ENCODE measurements around the gene SIGLEC9.

The SIGLEC9 gene

DNA sequence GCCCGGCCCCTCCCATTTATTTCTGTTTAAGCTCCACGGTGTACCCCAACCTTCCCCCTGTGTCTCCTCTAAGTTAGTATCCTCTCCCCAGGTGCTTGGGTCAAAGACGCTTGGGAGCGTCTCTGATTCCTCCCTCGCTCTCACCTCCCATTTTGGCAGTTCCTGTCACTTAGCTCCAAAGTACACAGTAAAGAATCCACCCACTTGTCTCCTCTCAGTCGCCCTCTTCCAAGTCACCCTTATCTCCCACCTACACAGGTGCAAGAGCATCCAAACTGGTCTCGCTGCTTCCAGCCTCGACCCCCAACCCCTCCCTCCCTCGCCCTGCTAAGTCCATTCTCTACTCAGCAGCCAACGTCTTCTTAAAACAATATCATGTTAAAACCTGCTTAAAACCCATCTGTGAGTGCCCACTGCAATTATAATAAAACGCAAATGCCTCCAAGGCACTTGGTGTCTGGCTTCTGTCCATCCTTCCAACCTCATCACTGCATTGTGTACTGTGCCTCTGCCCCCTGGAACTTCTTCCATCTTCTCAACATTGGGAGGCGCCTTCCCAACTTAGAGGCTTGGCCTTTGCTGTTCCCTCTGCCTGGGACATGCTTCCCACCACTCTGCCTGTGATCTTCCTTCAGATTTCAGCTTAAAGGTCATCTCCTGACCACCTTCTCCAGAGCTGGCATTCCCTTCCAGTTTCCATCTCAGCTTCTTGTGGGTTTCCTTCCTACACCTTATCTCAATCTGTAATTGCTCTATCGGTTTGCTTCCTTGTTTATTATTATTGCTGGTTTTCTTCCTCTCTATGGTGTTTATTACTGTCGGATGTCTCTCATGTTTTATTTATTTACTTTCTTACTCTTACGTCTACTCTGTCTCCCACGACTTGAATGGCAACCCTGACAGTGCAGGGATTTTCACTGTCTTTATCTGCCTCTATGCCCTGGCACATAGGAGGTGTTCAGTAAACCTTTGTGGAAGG lies 32.5 kb upstream of the SIGLEC9 start:
- Histone ChIP-seq H3K4me3 (ENCODE audit: low read depth in 1 of 2, low read length in 1 of 2) (no peak overlapping the region), H3K9me3 (no peaks in the 10 kb centered on the region), H3K36me3 (no peaks in the 10 kb centered on the region), H3K4me1 (ENCODE audit: control insufficient read depth in 1 of 2, insufficient read depth in 1 of 2, low read depth in 1 of 2, low read length in 1 of 2) (peaks cover 8% of the 10 kb centered on the region in 2 experiments), H3K27me3 (peaks cover 7% of the 10 kb centered on the region), H3K27ac (no peak overlapping the region)
- TF ChIP-seq, protein P1, sequence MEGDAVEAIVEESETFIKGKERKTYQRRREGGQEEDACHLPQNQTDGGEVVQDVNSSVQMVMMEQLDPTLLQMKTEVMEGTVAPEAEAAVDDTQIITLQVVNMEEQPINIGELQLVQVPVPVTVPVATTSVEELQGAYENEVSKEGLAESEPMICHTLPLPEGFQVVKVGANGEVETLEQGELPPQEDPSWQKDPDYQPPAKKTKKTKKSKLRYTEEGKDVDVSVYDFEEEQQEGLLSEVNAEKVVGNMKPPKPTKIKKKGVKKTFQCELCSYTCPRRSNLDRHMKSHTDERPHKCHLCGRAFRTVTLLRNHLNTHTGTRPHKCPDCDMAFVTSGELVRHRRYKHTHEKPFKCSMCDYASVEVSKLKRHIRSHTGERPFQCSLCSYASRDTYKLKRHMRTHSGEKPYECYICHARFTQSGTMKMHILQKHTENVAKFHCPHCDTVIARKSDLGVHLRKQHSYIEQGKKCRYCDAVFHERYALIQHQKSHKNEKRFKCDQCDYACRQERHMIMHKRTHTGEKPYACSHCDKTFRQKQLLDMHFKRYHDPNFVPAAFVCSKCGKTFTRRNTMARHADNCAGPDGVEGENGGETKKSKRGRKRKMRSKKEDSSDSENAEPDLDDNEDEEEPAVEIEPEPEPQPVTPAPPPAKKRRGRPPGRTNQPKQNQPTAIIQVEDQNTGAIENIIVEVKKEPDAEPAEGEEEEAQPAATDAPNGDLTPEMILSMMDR (IDR thresholded peaks at IDR 0.05), result no peak

DNA sequence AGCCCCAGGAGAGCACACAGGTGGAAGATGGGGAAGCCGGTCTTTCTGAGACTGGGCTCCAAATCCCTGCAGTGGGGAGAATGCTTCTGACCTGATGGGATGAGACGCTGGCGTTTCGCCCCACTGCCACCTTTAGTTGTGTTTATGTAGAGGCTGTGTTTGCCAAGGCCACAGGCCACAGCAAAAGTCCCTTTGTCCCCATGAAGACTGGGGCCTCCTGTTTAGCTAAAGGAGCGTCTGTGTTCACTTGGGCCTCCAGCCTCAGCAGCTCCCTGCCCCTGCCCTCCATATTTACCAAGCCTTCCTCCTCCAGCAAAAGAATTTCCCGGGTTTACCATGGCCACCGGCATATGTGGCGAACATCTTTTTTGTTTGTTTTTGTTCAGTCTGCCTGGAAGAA lies 31.6 kb upstream of the SIGLEC9 start:
- Histone ChIP-seq H3K27ac (no peak overlapping the region), H3K4me1 (ENCODE audit: control insufficient read depth in 1 of 2, insufficient read depth in 1 of 2, low read depth in 1 of 2, low read length in 1 of 2) (peaks cover 10 to 17% of the 10 kb centered on the region in 2 experiments), H3K9me3 (no peaks in the 10 kb centered on the region), H3K36me3 (no peaks in the 10 kb centered on the region), H3K27me3 (peaks cover 7% of the 10 kb centered on the region), H3K4me3 (ENCODE audit: low read depth in 1 of 2, low read length in 1 of 2) (no peak overlapping the region)
- TF ChIP-seq, protein P1 (IDR thresholded peaks at IDR 0.05), result no peak

DNA sequence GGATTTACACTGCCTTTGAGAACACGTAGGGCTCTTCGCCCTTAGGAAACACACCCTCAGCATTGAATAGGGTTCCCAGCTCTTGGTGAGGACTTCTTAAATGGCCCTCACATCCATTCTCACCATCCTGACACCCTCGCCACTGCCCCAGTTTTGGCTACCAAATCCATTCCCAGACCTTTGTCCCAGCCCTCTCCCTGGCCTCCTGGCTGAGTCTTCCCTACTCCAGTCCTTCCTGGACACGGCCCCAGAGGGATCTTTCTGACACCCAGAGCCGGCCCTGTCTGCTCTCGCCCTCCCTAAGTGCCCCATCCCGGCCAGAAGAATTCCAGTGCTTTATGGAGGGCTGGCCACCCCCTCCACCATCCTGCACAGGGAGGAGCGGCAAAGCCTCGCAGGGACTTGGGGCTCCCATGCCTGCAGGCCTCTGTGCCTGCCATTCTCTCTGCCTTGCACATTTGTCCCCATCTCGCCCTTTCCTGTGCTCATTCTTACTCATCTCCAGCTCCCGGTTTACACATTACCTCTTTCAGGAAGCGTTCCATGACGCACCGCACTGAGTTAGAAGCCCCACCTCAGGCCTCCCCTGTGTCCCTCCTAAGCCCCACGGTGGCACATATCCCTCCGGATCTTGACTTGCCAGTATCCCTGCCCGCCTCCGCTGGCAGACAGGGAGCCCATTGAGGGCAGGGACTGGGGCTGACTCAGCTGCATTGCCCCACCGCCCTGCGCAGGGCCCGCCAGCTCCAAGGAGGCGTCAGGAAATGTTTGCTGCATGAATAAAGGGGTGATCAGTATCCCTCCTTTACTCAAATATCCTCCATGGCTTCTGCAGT lies 31.0 kb upstream of the SIGLEC9 start:
- no peaks in the 10 kb centered on the region for H3K9me3 ChIP-seq
- H3K4me3 ChIP-seq (ENCODE audit: low read depth in 1 of 2, low read length in 1 of 2), result no peak overlapping the region
- TF ChIP-seq, protein P1 (IDR thresholded peaks at IDR 0.05), result no peak
- H3K36me3 ChIP-seq, result no peaks in the 10 kb centered on the region
- peaks cover 10 to 18% of the 10 kb centered on the region in 2 experiments for H3K4me1 ChIP-seq (ENCODE audit: control insufficient read depth in 1 of 2, insufficient read depth in 1 of 2, low read depth in 1 of 2, low read length in 1 of 2)
- peaks cover 7% of the 10 kb centered on the region for H3K27me3 ChIP-seq
- no peak overlapping the region for H3K27ac ChIP-seq

DNA sequence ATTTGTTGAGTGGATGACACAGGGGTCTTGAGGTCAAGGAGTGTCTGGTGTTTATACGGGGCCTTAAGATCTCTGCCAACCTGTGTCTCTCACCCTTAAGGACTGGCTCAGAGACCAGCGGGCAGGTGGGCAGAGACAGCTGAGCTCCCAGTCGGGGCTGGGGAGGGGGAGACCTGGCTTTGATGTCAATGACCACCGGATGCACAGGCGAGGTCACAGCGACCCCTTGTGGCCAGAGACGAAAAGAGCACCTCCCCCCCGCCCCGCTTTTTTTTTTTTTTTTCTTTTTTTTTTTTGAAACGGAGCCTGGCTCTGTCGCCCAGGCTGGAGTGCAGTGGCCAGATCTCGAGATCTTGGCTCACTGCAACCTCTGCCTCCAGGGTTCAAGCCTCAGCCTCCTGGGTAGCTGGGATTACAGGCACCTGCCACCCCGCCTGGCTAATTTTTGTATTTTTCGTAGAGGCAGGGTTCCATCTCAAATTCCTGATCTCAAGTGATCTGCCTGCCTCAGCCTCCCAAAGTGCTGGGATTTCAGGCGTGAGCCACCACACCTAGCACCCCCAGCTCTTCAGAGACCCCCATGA lies 29.9 kb upstream of the SIGLEC9 start:
- TF ChIP-seq, protein P1 (IDR thresholded peaks at IDR 0.05), result peak; percentile 50
- no peaks in the 10 kb centered on the region for H3K36me3 ChIP-seq
- H3K4me1 ChIP-seq (ENCODE audit: control insufficient read depth in 1 of 2, insufficient read depth in 1 of 2, low read depth in 1 of 2, low read length in 1 of 2), result peaks cover 10 to 18% of the 10 kb centered on the region in 2 experiments
- H3K9me3 ChIP-seq, result no peaks in the 10 kb centered on the region
- no peak overlapping the region for H3K4me3 ChIP-seq (ENCODE audit: low read depth in 1 of 2, low read length in 1 of 2)
- peaks cover 7% of the 10 kb centered on the region for H3K27me3 ChIP-seq
- H3K27ac ChIP-seq, result no peak overlapping the region

DNA sequence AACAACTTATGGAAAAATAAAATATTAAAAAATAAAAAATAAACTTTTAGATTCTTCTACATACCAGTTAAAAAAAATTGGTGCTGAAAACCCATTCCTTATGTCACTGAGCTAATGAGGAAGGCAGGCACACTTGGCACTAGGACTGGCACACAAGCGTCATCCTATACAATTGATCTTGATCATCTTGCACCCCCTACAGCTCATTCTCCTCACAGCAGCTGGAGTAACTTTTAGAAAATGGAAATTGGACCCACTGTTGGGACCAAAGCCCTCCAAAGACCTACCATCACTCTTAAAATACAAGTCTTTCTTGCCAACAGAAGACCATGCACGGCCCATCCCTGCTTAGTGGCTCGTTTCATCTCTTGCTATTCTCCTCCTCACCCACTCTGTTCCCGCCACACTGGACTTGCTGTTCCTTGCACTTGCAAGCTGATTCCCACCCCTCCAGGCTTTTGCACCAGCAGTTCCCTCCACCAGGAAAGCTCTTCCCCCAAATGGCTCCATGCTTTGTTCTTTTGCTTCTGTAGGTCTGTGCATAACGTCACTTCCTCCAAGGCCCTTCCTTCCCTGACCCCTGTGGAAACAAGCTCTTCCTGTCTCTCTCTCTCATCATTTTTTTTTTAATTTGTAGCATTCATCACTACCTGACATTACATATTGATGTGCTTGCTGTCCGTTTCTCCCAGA lies 28.1 kb upstream of the SIGLEC9 start:
- H3K27ac ChIP-seq, result peak overlapping the region; percentile 61
- H3K36me3 ChIP-seq, result no peaks in the 10 kb centered on the region
- peaks cover 4% of the 10 kb centered on the region for H3K27me3 ChIP-seq
- no peaks in the 10 kb centered on the region for H3K9me3 ChIP-seq
- TF ChIP-seq, protein P1 (IDR thresholded peaks at IDR 0.05), result no peak
- no peak overlapping the region for H3K4me3 ChIP-seq (ENCODE audit: low read depth in 1 of 2, low read length in 1 of 2)
- peaks cover 10 to 18% of the 10 kb centered on the region in 2 experiments for H3K4me1 ChIP-seq (ENCODE audit: control insufficient read depth in 1 of 2, insufficient read depth in 1 of 2, low read depth in 1 of 2, low read length in 1 of 2)
